Measurements from ENCODE around the gene UCHL5.
A peak's percentile ranks its signal among the peaks of the same experiment; 100 is the strongest.

The UCHL5 gene

DNA sequence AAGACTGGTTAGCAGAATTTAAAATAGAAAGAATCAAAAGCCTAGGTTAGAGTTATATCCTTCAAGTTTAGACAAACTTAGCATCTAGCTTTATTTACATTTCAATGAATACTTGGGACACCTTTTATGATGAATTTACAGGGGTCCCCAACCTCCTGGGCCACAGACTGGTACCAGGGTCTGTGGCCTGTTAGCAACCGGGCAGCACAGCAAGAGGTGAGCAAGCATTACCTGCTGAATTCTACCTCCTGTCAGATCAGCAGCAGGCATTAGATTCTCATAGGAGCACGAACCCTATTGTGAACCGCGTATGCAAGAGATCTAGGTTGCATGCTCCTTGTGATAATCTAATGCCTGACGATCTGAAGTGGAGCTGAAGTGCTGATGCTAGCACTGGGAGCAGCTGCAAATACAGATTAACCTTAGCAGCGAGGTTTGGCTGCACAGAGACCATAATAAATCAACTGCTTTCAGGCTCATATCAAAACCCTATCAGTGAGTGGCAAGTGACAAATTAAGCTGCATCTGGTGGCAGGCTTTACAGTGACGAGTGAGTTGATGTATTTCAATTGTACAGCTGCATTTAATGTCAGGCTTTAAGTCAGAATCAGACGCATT, 82.0 kb downstream of the UCHL5 start:
- TF ChIP-seq, protein P1, sequence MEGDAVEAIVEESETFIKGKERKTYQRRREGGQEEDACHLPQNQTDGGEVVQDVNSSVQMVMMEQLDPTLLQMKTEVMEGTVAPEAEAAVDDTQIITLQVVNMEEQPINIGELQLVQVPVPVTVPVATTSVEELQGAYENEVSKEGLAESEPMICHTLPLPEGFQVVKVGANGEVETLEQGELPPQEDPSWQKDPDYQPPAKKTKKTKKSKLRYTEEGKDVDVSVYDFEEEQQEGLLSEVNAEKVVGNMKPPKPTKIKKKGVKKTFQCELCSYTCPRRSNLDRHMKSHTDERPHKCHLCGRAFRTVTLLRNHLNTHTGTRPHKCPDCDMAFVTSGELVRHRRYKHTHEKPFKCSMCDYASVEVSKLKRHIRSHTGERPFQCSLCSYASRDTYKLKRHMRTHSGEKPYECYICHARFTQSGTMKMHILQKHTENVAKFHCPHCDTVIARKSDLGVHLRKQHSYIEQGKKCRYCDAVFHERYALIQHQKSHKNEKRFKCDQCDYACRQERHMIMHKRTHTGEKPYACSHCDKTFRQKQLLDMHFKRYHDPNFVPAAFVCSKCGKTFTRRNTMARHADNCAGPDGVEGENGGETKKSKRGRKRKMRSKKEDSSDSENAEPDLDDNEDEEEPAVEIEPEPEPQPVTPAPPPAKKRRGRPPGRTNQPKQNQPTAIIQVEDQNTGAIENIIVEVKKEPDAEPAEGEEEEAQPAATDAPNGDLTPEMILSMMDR (conservative IDR thresholded peaks at IDR 0.05; ENCODE audit: control insufficient read depth, insufficient read depth, low read depth, low read length), result no peak
- H3K4me3 ChIP-seq (ENCODE audit: control insufficient read depth, low read depth, low read length), result no peak overlapping the region
- no peak for DNase-seq (ENCODE audit: low read depth)

DNA sequence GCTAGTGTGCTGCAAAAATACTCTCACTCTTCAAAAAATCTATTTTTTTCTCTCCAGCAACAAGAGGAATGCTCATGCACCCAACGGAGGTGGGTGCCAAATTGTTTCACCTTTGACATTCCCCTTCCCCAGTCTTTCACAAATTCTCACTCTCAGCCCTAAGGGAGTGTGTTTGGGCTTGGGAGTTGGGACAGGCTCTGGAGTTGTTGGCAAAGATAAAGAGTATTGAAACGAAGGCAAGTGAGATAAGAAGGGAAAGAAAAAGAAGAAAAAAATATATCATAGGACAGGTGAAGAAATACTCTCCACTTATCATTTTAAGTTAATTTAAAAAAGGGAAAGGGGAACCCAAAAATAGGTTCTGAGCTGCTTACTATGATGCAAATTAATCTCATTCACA, 82.6 kb downstream of the UCHL5 start:
- DNase-seq (ENCODE audit: low read depth), result no peak
- TF ChIP-seq, protein P1 (conservative IDR thresholded peaks at IDR 0.05; ENCODE audit: control insufficient read depth, insufficient read depth, low read depth, low read length), result no peak
- no peak overlapping the region for H3K4me3 ChIP-seq (ENCODE audit: control insufficient read depth, low read depth, low read length)

DNA sequence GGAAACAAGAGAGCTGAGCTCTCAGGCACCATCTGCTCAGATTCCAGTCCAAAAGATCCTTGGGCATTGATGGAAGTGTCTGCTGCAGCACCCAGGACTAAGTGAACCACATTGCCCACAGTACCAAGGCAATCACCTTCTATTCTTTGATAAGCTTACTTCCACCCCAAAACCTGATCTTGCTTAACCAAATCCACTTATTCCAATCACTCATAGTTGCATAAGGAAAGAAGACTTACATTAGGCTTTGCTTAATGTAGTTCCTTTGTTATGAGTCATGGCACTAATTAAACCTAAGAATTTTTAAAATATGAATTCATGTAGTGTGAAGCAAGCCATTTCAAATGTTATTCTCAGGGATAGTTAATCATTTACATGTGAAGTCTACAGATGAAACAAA, 84.5 kb downstream of the UCHL5 start:
- TF ChIP-seq, protein P1 (conservative IDR thresholded peaks at IDR 0.05; ENCODE audit: control insufficient read depth, insufficient read depth, low read depth, low read length), result no peak
- H3K4me3 ChIP-seq (ENCODE audit: control insufficient read depth, low read depth, low read length), result no peak overlapping the region
- peak; percentile 27 for DNase-seq (ENCODE audit: low read depth)

DNA sequence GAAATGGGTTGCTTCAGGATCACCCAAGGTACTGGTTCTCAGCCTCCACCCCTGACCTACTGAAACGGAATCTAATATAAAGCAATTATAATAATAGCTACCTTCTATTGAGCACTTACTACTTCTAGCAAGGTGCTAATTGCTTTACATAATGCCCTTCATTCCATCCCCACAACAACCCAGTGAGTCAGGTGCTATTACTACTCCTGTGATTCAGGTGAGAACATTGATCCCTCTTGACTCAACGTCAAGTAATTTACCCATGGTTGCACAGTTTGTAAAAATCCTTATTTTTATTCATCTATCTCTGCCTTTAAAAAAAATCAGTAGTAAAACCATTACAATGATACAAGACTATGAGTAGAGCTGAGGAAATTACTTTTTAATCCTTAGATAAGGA, 85.2 kb downstream of the UCHL5 start:
- DNase-seq (ENCODE audit: low read depth), result no peak
- TF ChIP-seq, protein P1 (conservative IDR thresholded peaks at IDR 0.05; ENCODE audit: control insufficient read depth, insufficient read depth, low read depth, low read length), result no peak
- H3K4me3 ChIP-seq (ENCODE audit: control insufficient read depth, low read depth, low read length), result no peak overlapping the region

DNA sequence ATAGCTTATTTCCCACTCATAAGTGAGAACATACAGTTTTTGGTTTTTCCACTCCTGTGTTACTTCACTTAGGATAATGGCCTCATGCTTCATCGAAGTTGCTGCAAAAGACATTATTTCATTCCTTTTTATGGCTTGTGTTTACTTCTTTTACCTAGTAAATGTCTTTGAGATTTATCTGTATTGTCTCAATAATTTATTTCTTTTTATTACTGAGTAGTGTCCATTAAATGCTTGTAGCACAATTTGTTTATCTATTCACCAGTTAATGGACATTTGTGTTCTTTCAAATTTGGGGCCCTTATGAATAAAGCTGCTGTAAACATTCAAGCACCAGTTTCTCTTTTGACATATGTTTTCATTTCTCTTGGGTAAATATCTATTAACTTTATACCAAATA, 86.0 kb downstream of the UCHL5 start:
- no peak for DNase-seq (ENCODE audit: low read depth)
- TF ChIP-seq, protein P1 (conservative IDR thresholded peaks at IDR 0.05; ENCODE audit: control insufficient read depth, insufficient read depth, low read depth, low read length), result no peak
- H3K4me3 ChIP-seq (ENCODE audit: control insufficient read depth, low read depth, low read length), result no peak overlapping the region

DNA sequence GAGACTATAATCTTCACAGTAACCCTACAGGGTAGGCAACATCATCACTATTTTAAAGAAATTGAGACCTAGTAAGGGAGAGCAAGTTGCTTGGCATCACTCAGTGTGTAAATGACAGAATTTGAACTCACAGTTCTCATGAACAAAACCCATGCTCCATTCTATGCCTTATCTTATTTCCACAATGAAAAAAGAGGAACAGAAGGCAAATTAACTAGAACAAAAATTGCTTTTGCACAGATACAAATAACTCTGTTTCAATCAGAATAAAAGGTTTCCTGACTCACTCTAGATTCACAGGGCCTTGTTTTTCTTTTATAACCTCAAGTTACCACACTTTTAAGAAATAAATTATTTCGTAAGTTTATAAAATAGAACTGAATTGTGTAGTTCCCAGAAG, 90.1 kb downstream of the UCHL5 start:
- TF ChIP-seq, protein P1 (conservative IDR thresholded peaks at IDR 0.05; ENCODE audit: control insufficient read depth, insufficient read depth, low read depth, low read length), result no peak
- no peak overlapping the region for H3K4me3 ChIP-seq (ENCODE audit: control insufficient read depth, low read depth, low read length)
- DNase-seq (ENCODE audit: low read depth), result peak; percentile 20

DNA sequence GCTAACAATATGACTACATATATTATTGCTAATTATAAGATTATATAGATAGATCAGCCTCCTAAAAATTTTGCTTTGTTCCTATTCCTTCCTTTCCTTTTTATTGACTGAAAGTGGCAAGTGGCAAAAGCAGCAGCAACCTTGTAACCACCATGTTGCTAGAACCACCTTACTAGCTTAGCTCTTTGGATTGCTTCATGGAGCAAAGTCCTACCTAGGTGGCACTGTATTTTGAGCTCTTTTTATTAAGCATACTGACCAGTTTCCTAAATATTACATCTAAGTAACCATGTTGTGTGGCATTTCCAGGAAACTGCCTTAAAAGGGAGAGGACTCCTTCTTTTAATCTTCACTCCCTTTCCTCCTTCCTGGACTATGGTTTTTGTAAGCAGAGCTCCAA, 90.8 kb downstream of the UCHL5 start:
- TF ChIP-seq, protein P1 (conservative IDR thresholded peaks at IDR 0.05; ENCODE audit: control insufficient read depth, insufficient read depth, low read depth, low read length), result no peak
- no peak overlapping the region for H3K4me3 ChIP-seq (ENCODE audit: control insufficient read depth, low read depth, low read length)
- DNase-seq (ENCODE audit: low read depth), result no peak
